A549 (cell line): ENCODE measurements around the gene SLC29A3.

Experiments
- CBX2 ChIP-seq: fragments of 200-600 bp; sonication (generic); IDR thresholded peaks from 2 replicates; pipeline ENCODE4 v1.6.1; 2016; ENCODE audit warnings: low read depth, mild to moderate bottlenecking, borderline replicate concordance
- EP300 ChIP-seq, 2 experiments: fragments of >200 bp; sonication (Bioruptor Twin); formaldehyde crosslinking; IDR thresholded peaks; 2 replicates in 1 of 2; 3 replicates in 1 of 2; pipeline ENCODE4 v1.6.1; 2016 to 2017
- MAZ ChIP-seq: fragments of 150-350 bp; IDR thresholded peaks from 2 replicates; pipeline ENCODE4 v1.6.1; 2014; ENCODE audit warnings: antibody characterized with exemption, low read depth, low read length, borderline replicate concordance
- POLR2A ChIP-seq: IDR thresholded peaks from 2 replicates; pipeline ENCODE4 v1.6.1; 2012; ENCODE audit warnings: mild to moderate bottlenecking, low read length
- RAD21 ChIP-seq, 2 experiments: fragments of >200 bp in 1 of 2; sonication (Bioruptor Twin) in 1 of 2; formaldehyde crosslinking in 1 of 2; IDR thresholded peaks in 1 of 2; conservative IDR thresholded peaks in 1 of 2; 2 replicates in 1 of 2; 3 replicates in 1 of 2; pipeline ENCODE4 v1.6.1; 2012 to 2018; ENCODE audit warnings: inconsistent platforms in 1 of 2
- TP53 ChIP-seq: fragments of 250-450 bp; sonication (Bioruptor Pico); IDR thresholded peaks from 2 replicates; pipeline ENCODE4 v1.5.0; 2021; ENCODE audit warnings: mild to moderate bottlenecking, moderate library complexity
- TF ChIP-seq, protein P1 (sequence below): fragments of >200 bp; sonication (Bioruptor Twin); formaldehyde crosslinking; IDR thresholded peaks from 3 replicates; pipeline ENCODE4 v1.5.1; 2016
- TF ChIP-seq, protein P2 (sequence below): fragments of 250-450 bp; sonication (Bioruptor Pico); IDR thresholded peaks from 2 replicates; pipeline ENCODE4 v1.5.0; 2021; ENCODE audit warnings: mild to moderate bottlenecking, moderate library complexity, borderline replicate concordance
- TF ChIP-seq, protein P3 (sequence below): fragments of 450-650 bp; IDR thresholded peaks from 2 replicates; pipeline ENCODE4 v1.6.1; 2014; ENCODE audit warnings: antibody characterized with exemption
- TF ChIP-seq, protein P4 (sequence below): fragments of >200 bp; sonication (Bioruptor Twin); formaldehyde crosslinking; IDR thresholded peaks from 2 replicates; pipeline ENCODE4 v1.6.1; 2016

- TF ChIP-seq EP300 (IDR thresholded peaks at IDR 0.05) (no peak), POLR2A (no peak), CBX2 (no peak), MAZ (no peak), RAD21 (conservative IDR thresholded peaks at IDR 0.05 in 1 of 2, IDR thresholded peaks at IDR 0.05 in 1 of 2) (no peak), TP53 (CRISPR knock-in tag) (no peak)
- TF ChIP-seq, protein P1, sequence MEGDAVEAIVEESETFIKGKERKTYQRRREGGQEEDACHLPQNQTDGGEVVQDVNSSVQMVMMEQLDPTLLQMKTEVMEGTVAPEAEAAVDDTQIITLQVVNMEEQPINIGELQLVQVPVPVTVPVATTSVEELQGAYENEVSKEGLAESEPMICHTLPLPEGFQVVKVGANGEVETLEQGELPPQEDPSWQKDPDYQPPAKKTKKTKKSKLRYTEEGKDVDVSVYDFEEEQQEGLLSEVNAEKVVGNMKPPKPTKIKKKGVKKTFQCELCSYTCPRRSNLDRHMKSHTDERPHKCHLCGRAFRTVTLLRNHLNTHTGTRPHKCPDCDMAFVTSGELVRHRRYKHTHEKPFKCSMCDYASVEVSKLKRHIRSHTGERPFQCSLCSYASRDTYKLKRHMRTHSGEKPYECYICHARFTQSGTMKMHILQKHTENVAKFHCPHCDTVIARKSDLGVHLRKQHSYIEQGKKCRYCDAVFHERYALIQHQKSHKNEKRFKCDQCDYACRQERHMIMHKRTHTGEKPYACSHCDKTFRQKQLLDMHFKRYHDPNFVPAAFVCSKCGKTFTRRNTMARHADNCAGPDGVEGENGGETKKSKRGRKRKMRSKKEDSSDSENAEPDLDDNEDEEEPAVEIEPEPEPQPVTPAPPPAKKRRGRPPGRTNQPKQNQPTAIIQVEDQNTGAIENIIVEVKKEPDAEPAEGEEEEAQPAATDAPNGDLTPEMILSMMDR = no peak
- TF ChIP-seq, protein P2, sequence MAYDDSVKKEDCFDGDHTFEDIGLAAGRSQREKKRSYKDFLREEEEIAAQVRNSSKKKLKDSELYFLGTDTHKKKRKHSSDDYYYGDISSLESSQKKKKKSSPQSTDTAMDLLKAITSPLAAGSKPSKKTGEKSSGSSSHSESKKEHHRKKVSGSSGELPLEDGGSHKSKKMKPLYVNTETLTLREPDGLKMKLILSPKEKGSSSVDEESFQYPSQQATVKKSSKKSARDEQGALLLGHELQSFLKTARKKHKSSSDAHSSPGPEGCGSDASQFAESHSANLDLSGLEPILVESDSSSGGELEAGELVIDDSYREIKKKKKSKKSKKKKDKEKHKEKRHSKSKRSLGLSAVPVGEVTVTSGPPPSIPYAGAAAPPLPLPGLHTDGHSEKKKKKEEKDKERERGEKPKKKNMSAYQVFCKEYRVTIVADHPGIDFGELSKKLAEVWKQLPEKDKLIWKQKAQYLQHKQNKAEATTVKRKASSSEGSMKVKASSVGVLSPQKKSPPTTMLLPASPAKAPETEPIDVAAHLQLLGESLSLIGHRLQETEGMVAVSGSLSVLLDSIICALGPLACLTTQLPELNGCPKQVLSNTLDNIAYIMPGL (CRISPR knock-in tag) = no peak
- TF ChIP-seq, protein P3, sequence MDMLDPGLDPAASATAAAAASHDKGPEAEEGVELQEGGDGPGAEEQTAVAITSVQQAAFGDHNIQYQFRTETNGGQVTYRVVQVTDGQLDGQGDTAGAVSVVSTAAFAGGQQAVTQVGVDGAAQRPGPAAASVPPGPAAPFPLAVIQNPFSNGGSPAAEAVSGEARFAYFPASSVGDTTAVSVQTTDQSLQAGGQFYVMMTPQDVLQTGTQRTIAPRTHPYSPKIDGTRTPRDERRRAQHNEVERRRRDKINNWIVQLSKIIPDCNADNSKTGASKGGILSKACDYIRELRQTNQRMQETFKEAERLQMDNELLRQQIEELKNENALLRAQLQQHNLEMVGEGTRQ = no peak
- TF ChIP-seq, protein P4, sequence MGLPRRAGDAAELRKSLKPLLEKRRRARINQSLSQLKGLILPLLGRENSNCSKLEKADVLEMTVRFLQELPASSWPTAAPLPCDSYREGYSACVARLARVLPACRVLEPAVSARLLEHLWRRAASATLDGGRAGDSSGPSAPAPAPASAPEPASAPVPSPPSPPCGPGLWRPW = no peak
Observed at GRCh38 chr10:71368643-71369042, 49.6 kb downstream of the SLC29A3 start.
